Liver (tissue), 9 donors: Measurements from ENCODE around the gene NXPH2. TPM values are rescaled to one million over a fixed set of nuclear protein-coding genes. Genes with fewer than 3 reads are reported as not detected.

Experiments
- DNase-seq: peaks from one replicate; pipeline ENCODE4 v3.0.0-alpha.2; 2017; ENCODE audit warnings: low spot score
- H3K27ac ChIP-seq, 2 donors: one replicate each; pipeline ENCODE4 v1.7.0; 2013; ENCODE audit warnings: inconsistent platforms in 2 of 2, low read length in 2 of 2, control low read depth in 1 of 2, low read depth in 1 of 2, mild to moderate bottlenecking in 1 of 2
- H3K27me3 ChIP-seq, 4 donors: one replicate each; pipeline versions ENCODE4 v1.6.1 to v1.7.0; 2013; ENCODE audit warnings: low read length in 3 of 4, inconsistent platforms in 1 of 4, mild to moderate bottlenecking in 1 of 4, moderate library complexity in 1 of 4; ENCODE audit not compliant: control insufficient read depth in 4 of 4, insufficient read depth in 4 of 4
- H3K36me3 ChIP-seq, 4 donors: one replicate each; pipeline versions ENCODE4 v1.6.1 to v1.7.0; 2013; ENCODE audit warnings: low read length in 3 of 4, mild to moderate bottlenecking in 3 of 4, low read depth in 1 of 4, moderate library complexity in 1 of 4; ENCODE audit not compliant: control insufficient read depth in 4 of 4, insufficient read depth in 3 of 4
- H3K4me1 ChIP-seq, 4 donors: one replicate each; pipeline versions ENCODE4 v1.6.1 to v1.7.0; 2013; ENCODE audit warnings: low read length in 3 of 4, mild to moderate bottlenecking in 3 of 4, moderate library complexity in 1 of 4; ENCODE audit not compliant: control insufficient read depth in 4 of 4, insufficient read depth in 4 of 4
- H3K4me3 ChIP-seq, 3 donors: one replicate each; pipeline versions ENCODE4 v1.6.1 to v1.7.0; 2013; ENCODE audit warnings: low read length in 3 of 3, control low read depth in 1 of 3, low read depth in 1 of 3, mild to moderate bottlenecking in 1 of 3
- H3K9ac ChIP-seq, 2 donors: one replicate each; pipeline ENCODE4 v1.7.0; 2013; ENCODE audit warnings: low read length in 2 of 2, mild to moderate bottlenecking in 2 of 2, moderate library complexity in 2 of 2, control low read depth in 1 of 2, low read depth in 1 of 2
- H3K9me3 ChIP-seq, 4 donors: one replicate each; pipeline versions ENCODE4 v1.6.1 to v1.7.0; 2013; ENCODE audit warnings: low read length in 3 of 4; ENCODE audit not compliant: control insufficient read depth in 4 of 4
- ATF3 ChIP-seq: IDR thresholded peaks from 2 replicates; pipeline ENCODE4 v1.6.1; 2016; ENCODE audit warnings: antibody characterized with exemption
- CTCF ChIP-seq: fragments of 150-350 bp; IDR thresholded peaks from 2 replicates; pipeline ENCODE4 v1.5.1; 2017; ENCODE audit warnings: improper control_type of control experiment, low read depth, low read length; ENCODE audit not compliant: missing input control
- EGR1 ChIP-seq, 2 donors: IDR thresholded peaks; 2 replicates each; pipeline ENCODE4 v1.6.1; 2016 to 2018; ENCODE audit warnings: antibody characterized with exemption in 2 of 2, low read depth in 2 of 2
- FOXA1 ChIP-seq: IDR thresholded peaks from 2 replicates; pipeline ENCODE4 v1.6.1; 2016; ENCODE audit warnings: antibody characterized with exemption
- FOXA2 ChIP-seq: IDR thresholded peaks from 2 replicates; pipeline ENCODE4 v1.6.1; 2016; ENCODE audit warnings: antibody characterized with exemption
- GABPA ChIP-seq, 2 donors: IDR thresholded peaks in 1 of 2; conservative IDR thresholded peaks in 1 of 2; 2 replicates each; pipeline ENCODE4 v1.6.1; 2016; ENCODE audit warnings: antibody characterized with exemption in 2 of 2, mild to moderate bottlenecking in 1 of 2, moderate library complexity in 1 of 2
- HNF4A ChIP-seq, 2 donors: conservative IDR thresholded peaks; 2 replicates each; pipeline ENCODE4 v1.6.1; 2016; ENCODE audit warnings: antibody characterized with exemption in 2 of 2, mild to moderate bottlenecking in 2 of 2
- HNF4G ChIP-seq: IDR thresholded peaks from 2 replicates; pipeline ENCODE4 v1.6.1; 2016; ENCODE audit warnings: antibody characterized with exemption
- RAD21 ChIP-seq, 2 donors: IDR thresholded peaks; 2 replicates each; pipeline ENCODE4 v1.6.1; 2016; ENCODE audit warnings: antibody characterized with exemption in 2 of 2, mild to moderate bottlenecking in 2 of 2
- SP1 ChIP-seq: IDR thresholded peaks from 2 replicates; pipeline ENCODE4 v1.6.1; 2018; ENCODE audit warnings: antibody characterized with exemption, mild to moderate bottlenecking
- TAF1 ChIP-seq: conservative IDR thresholded peaks from 2 replicates; pipeline ENCODE4 v1.6.1; 2016; ENCODE audit warnings: antibody characterized with exemption, mild to moderate bottlenecking
- YY1 ChIP-seq: IDR thresholded peaks from 2 replicates; pipeline ENCODE4 v1.6.1; 2016; ENCODE audit warnings: antibody characterized with exemption, mild to moderate bottlenecking
- ZBTB33 ChIP-seq: IDR thresholded peaks from 2 replicates; pipeline ENCODE4 v1.6.1; 2016; ENCODE audit warnings: antibody characterized with exemption
- WGBS: extraction: QIAGEN DNeasy Blood & Tissue Kit; methylation state at CpG from one replicate; pipeline ENCODE4 v1.1.7; 2013; 5-methylcytosine and 5-hydroxymethylcytosine counted together
- polyA plus RNA-seq, 2 donors: library from polyadenylated mRNA; stranded (reverse) in 1 of 2; unstranded in 1 of 2; fragments of 200-250 nt in 1 of 2; fragments of >200 nt in 1 of 2; fragmentation: Nextera tagmentation in 1 of 2; extraction: Ambion mirVana in 1 of 2; gene quantifications; one replicate each; pipeline versions ENCODE4 v1.2.1 to v1.2.3, GENCODE V29; 2013 to 2015
- total RNA-seq, 2 donors: library from RNA; depleted of rRNA; stranded (reverse); fragments of >200 nt; gene quantifications; one replicate each; pipeline ENCODE4 v1.2.3, GENCODE V29; 2014
- TF ChIP-seq, protein P1 (sequence below): IDR thresholded peaks from 2 replicates; pipeline ENCODE4 v1.6.1; 2016; ENCODE audit warnings: antibody characterized with exemption, mild to moderate bottlenecking
- donor health status: healthy.
- donor health status: healthy.
- donor health status: healthy.
- donor health status: healthy.
- donor health status: healthy.

The NXPH2 gene
- total and polyA plus RNA-seq, 4 donors: 0.15 to 0.19 TPM; not detected in 2

GRCh38 chr2:138819964-138820363, 39.8 kb upstream of the NXPH2 start:
- H3K27ac ChIP-seq: no peak overlapping the region
- WGBS: 93% methylated on average over 3 of the region's 3 CpGs
- no peaks in the 10 kb centered on the region for H3K9me3 ChIP-seq
- no peak overlapping the region for H3K9ac ChIP-seq
- H3K27me3 ChIP-seq: peaks cover 0 to 2% (median 0%) of the 10 kb centered on the region in 4 donors
- no peaks in the 10 kb centered on the region for H3K36me3 ChIP-seq
- no peak overlapping the region for H3K4me3 ChIP-seq
- no peaks in the 10 kb centered on the region for H3K4me1 ChIP-seq
- no peak for DNase-seq
- TF ChIP-seq FOXA2 (no peak), CTCF (no peak)

DNA sequence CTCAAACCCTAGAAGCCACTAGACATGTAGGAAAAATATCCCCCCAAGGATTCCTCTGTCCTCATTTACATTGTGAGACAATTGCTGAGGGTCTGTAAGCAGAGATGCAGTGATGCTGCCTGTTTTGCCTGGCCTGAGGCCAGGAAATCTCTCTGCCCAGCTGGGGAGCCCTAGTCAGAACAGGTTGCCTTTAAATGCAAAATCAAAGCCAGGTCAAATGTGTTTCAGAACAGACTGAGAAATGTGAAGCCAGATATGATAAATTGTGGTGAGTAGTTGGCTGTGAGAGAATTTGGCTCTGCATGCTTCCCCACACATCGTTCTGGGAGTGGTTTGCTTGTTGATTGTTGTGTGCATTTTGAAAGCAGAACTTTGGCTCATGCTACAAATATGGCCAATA, 38.4 kb upstream of the NXPH2 start:
- DNase-seq: no peak
- TF ChIP-seq HNF4A (conservative IDR thresholded peaks at IDR 0.05): no peak
- no peak for TF ChIP-seq EGR1 (IDR thresholded peaks at IDR 0.05; ENCODE audit: low read depth in 2 of 2)
- no peak for TF ChIP-seq GABPA (IDR thresholded peaks at IDR 0.05 in 1 of 2, conservative IDR thresholded peaks at IDR 0.05 in 1 of 2)
- no peak for TF ChIP-seq ZBTB33
- TF ChIP-seq, protein P1, sequence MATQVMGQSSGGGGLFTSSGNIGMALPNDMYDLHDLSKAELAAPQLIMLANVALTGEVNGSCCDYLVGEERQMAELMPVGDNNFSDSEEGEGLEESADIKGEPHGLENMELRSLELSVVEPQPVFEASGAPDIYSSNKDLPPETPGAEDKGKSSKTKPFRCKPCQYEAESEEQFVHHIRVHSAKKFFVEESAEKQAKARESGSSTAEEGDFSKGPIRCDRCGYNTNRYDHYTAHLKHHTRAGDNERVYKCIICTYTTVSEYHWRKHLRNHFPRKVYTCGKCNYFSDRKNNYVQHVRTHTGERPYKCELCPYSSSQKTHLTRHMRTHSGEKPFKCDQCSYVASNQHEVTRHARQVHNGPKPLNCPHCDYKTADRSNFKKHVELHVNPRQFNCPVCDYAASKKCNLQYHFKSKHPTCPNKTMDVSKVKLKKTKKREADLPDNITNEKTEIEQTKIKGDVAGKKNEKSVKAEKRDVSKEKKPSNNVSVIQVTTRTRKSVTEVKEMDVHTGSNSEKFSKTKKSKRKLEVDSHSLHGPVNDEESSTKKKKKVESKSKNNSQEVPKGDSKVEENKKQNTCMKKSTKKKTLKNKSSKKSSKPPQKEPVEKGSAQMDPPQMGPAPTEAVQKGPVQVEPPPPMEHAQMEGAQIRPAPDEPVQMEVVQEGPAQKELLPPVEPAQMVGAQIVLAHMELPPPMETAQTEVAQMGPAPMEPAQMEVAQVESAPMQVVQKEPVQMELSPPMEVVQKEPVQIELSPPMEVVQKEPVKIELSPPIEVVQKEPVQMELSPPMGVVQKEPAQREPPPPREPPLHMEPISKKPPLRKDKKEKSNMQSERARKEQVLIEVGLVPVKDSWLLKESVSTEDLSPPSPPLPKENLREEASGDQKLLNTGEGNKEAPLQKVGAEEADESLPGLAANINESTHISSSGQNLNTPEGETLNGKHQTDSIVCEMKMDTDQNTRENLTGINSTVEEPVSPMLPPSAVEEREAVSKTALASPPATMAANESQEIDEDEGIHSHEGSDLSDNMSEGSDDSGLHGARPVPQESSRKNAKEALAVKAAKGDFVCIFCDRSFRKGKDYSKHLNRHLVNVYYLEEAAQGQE: no peak
- no peak for TF ChIP-seq FOXA2
- TF ChIP-seq SP1: no peak
- no peak for TF ChIP-seq ATF3
- no peak for TF ChIP-seq RAD21 (IDR thresholded peaks at IDR 0.05)
- no peak for TF ChIP-seq HNF4G
- no peak for TF ChIP-seq CTCF
- TF ChIP-seq TAF1: no peak
- no peak for TF ChIP-seq FOXA1
- TF ChIP-seq YY1: no peak
- H3K4me1 ChIP-seq: no peaks in the 10 kb centered on the region
- H3K9ac ChIP-seq: no peak overlapping the region
- H3K9me3 ChIP-seq: no peaks in the 10 kb centered on the region
- H3K36me3 ChIP-seq: no peaks in the 10 kb centered on the region
- H3K27me3 ChIP-seq: peaks cover 0 to 2% (median 0%) of the 10 kb centered on the region in 4 donors
- no peak overlapping the region for H3K4me3 ChIP-seq
- WGBS: 46% methylated on average over 1 of the region's 1 CpG
- H3K27ac ChIP-seq: no peak overlapping the region
